IMR-90 (cell line): ENCODE measurements around the gene CABCOCO1. TPM values are rescaled to one million over a fixed set of nuclear protein-coding genes. Genes with fewer than 3 reads are reported as not detected.

Experiments used
- ATAC-seq: fragments of 200-7000 bp; cut with Tn5 transposase; 2 replicates; pipeline ENCODE4 v1.9.1; 2020; ENCODE audit warnings: low read depth, mild to moderate bottlenecking, moderate library complexity
- BruUV-seq: library from RNA; stranded (reverse); fragments of 400-500 nt; replicated peaks from 2 replicates; lab custom pipeline; 2021; lab: Mats Ljungman, UMichigan
- CTCF ChIA-PET: fragments of 300-600 bp; formaldehyde crosslinking; extraction: SDS; loops from one replicate; lab custom pipeline; 2021; ENCODE audit warnings: antibody characterized with exemption; lab: Yijun Ruan, JAX
- POLR2A ChIA-PET: fragments of 300-600 bp; sonication (Branson Sonifier 250); formaldehyde crosslinking; loops from one replicate; lab custom pipeline; 2022; ENCODE audit warnings: antibody characterized with exemption; ENCODE audit not compliant: unreplicated experiment; lab: Charles Lee
- DNase-seq: peaks from one replicate; pipeline ENCODE4 v3.0.0; 2013
- H2AFZ ChIP-seq: replicated peaks from 2 replicates; pipeline ENCODE3; 2013; ENCODE audit warnings: low read length, mild to moderate bottlenecking; ENCODE audit not compliant: poor library complexity
- H2AK5ac ChIP-seq: 2 replicates; pipeline ENCODE4 v1.6.1; 2013; ENCODE audit warnings: low read depth, low read length, inconsistent platforms
- H2AK9ac ChIP-seq: replicated peaks from 2 replicates; pipeline ENCODE3; 2013; ENCODE audit warnings: mild to moderate bottlenecking, low read depth, low read length, moderate library complexity; ENCODE audit not compliant: poor library complexity
- H2BK120ac ChIP-seq: 2 replicates; pipeline ENCODE4 v1.6.1; 2013; ENCODE audit warnings: low read depth, low read length, inconsistent platforms
- H2BK15ac ChIP-seq: 3 replicates; pipeline ENCODE4 v1.6.1; 2013; ENCODE audit warnings: low read depth, low read length, inconsistent platforms
- H2BK20ac ChIP-seq: 2 replicates; pipeline ENCODE4 v1.6.1; 2013; ENCODE audit warnings: low read depth, mild to moderate bottlenecking, inconsistent platforms, low read length, moderate library complexity
- H2BK5ac ChIP-seq: 2 replicates; pipeline ENCODE4 v1.6.1; 2013; ENCODE audit warnings: mild to moderate bottlenecking, low read depth, low read length, inconsistent platforms; ENCODE audit not compliant: poor library complexity, severe bottlenecking
- H3K14ac ChIP-seq: replicated peaks from 2 replicates; pipeline ENCODE4 v1.6.1; 2013; ENCODE audit warnings: low read depth, low read length, inconsistent platforms
- H3K18ac ChIP-seq: 2 replicates; pipeline ENCODE4 v1.6.1; 2013; ENCODE audit warnings: low read depth, low read length, control low read depth
- H3K23ac ChIP-seq: 2 replicates; pipeline ENCODE4 v1.6.1; 2013; ENCODE audit warnings: low read depth, low read length, inconsistent platforms
- H3K27ac ChIP-seq: 2 replicates; pipeline ENCODE4 v1.5.1; 2013; ENCODE audit warnings: mild to moderate bottlenecking, control low read depth, low read length; ENCODE audit not compliant: insufficient read depth
- H3K27me3 ChIP-seq: 2 replicates; pipeline ENCODE4 v1.6.1; 2013; ENCODE audit warnings: low read length; ENCODE audit not compliant: control insufficient read depth, insufficient read depth
- H3K36me3 ChIP-seq: 2 replicates; pipeline ENCODE4 v1.6.1; 2013; ENCODE audit warnings: low read length, mixed read lengths; ENCODE audit not compliant: control insufficient read depth, insufficient read depth
- H3K4ac ChIP-seq: 2 replicates; pipeline ENCODE4 v1.6.1; 2013; ENCODE audit warnings: low read depth, low read length, inconsistent platforms
- H3K4me1 ChIP-seq: 2 replicates; pipeline ENCODE4 v1.6.1; 2013; ENCODE audit warnings: low read length, mixed read lengths; ENCODE audit not compliant: control insufficient read depth, insufficient read depth
- H3K4me2 ChIP-seq: 2 replicates; pipeline ENCODE4 v1.6.1; 2013; ENCODE audit warnings: low read depth, mild to moderate bottlenecking, control low read depth, low read length, moderate library complexity
- H3K4me3 ChIP-seq: 2 replicates; pipeline ENCODE4 v1.5.1; 2013; ENCODE audit warnings: low read depth, mild to moderate bottlenecking, control low read depth, low read length, moderate library complexity; ENCODE audit not compliant: insufficient read depth
- H3K56ac ChIP-seq: 2 replicates; pipeline ENCODE4 v1.6.1; 2013; ENCODE audit warnings: low read length, inconsistent platforms; ENCODE audit not compliant: insufficient read depth; ENCODE audit errors: extremely low read depth
- H3K79me1 ChIP-seq, 2 experiments: 2 replicates each; pipeline ENCODE4 v1.6.1; 2013; ENCODE audit warnings: low read length in 2 of 2, inconsistent platforms in 1 of 2, low read depth in 1 of 2
- H3K9ac ChIP-seq: 2 replicates; pipeline ENCODE4 v1.6.1; 2013; ENCODE audit warnings: low read depth, low read length, control low read depth
- H3K9me1 ChIP-seq: 2 replicates; pipeline ENCODE4 v1.6.1; 2013; ENCODE audit warnings: low read length, inconsistent platforms; ENCODE audit not compliant: insufficient read depth
- H3K9me3 ChIP-seq: 2 replicates; pipeline ENCODE4 v1.6.1; 2013; ENCODE audit warnings: low read length; ENCODE audit not compliant: control insufficient read depth, insufficient read depth
- H4K20me1 ChIP-seq: 2 replicates; pipeline ENCODE4 v1.6.1; 2013; ENCODE audit warnings: low read length, inconsistent platforms; ENCODE audit not compliant: insufficient read depth
- H4K5ac ChIP-seq: 2 replicates; pipeline ENCODE4 v1.6.1; 2013; ENCODE audit warnings: mild to moderate bottlenecking, low read depth, low read length, control low read depth
- H4K8ac ChIP-seq, 2 experiments: 2 replicates each; pipeline ENCODE4 v1.6.1; 2013; ENCODE audit warnings: low read depth in 2 of 2, low read length in 2 of 2, control low read depth in 1 of 2, inconsistent platforms in 1 of 2
- H4K91ac ChIP-seq: 2 replicates; pipeline ENCODE4 v1.6.1; 2013; ENCODE audit warnings: low read depth, low read length, inconsistent platforms; ENCODE audit not compliant: insufficient read depth
- NFE2L2 ChIP-seq: fragments of 150-350 bp; IDR thresholded peaks from 2 replicates; pipeline ENCODE4 v1.6.1; 2016; ENCODE audit warnings: low read depth, mild to moderate bottlenecking, low read length
- WGBS, 2 experiments: methylation state at CpG; one replicate each; pipeline versions ENCODE4 v1.1.5 to v1.1.7; 2013; ENCODE audit warnings: missing lambda C conversion rate in 2 of 2; ENCODE audit not compliant: insufficient read length in 1 of 2; ENCODE audit errors: extremely low coverage in 2 of 2; 5-methylcytosine and 5-hydroxymethylcytosine counted together
- dilution Hi-C: fragments of 300-500 bp; cut with HindIII; formaldehyde crosslinking; loops from one replicate; pipeline ENCODE4 v1.14.3; 2018; ENCODE audit warnings: low sequenced_read_pairs; ENCODE audit not compliant: unreplicated experiment
- in situ Hi-C: fragments of 300-500 bp; cut with MboI; formaldehyde crosslinking; loops from 3 replicates; pipeline ENCODE4 v1.14.3; 2019; ENCODE audit warnings: low sequenced_read_pairs, inconsistent platforms, mixed read lengths
- intact Hi-C: fragments of 100-400 bp; cut with micrococcal nuclease; formaldehyde crosslinking; loops from 2 replicates; pipeline ENCODE4 v1.10.0; 2022
- polyA plus RNA-seq, 3 experiments: library from polyadenylated mRNA; depleted of rRNA; stranded (reverse); fragments of >200 nt; gene quantifications; 2 replicates each; pipeline ENCODE4 v1.2.3, GENCODE V29; 2012; ENCODE audit warnings: low replicate concordance in 1 of 3
- total RNA-seq: library from RNA; depleted of rRNA; stranded (reverse); fragments of >200 nt; gene quantifications from 2 replicates; pipeline ENCODE4 v1.2.3, GENCODE V29; 2012

Gene CABCOCO1
- total and polyA plus RNA-seq, 2 of the 4 experiments (the other 2 are of a cell fraction) = 0.18 to 0.31 TPM

DNA sequence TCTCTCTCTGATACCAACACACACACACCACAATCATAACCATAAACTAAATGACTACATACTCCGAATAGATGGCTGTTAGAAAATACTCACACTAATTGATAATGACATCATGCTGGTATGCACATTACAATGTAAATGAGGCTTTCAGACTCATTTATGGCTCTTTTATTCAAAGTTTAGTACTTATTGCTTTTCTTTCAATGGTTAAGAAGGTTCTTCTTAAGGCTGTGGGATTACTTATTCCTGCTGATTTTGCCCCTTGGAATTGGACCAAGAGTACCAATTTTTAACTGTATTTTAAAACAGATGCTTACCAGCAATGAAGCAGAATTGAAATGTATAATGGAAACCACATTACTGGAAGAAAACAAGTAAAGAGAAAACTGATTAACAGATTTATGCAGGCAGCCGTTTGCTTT is 20.6 kb upstream of the CABCOCO1 start:
- Histone ChIP-seq H3K4me1 (peaks cover 4% of the 10 kb centered on the region; the same call in 1 of the 2 replicates), H2BK20ac (no peak overlapping the region), H3K4ac (no peak overlapping the region), H4K5ac (no peak overlapping the region), H2AK5ac (no peak overlapping the region), H3K4me3 (no peak overlapping the region), H2BK15ac (no peak overlapping the region), H3K18ac (no peak overlapping the region), H2BK120ac (no peak overlapping the region), H3K9ac (no peak overlapping the region), H3K14ac (no peak overlapping the region), H4K8ac (no peak overlapping the region), H3K9me3 (no peaks in the 10 kb centered on the region), H2BK5ac (peak overlapping the region; percentile 85), H3K27ac (no peak overlapping the region), H3K56ac (no peak overlapping the region), H4K20me1 (no peaks in the 10 kb centered on the region), H3K36me3 (no peaks in the 10 kb centered on the region), H2AFZ (no peak overlapping the region), H3K23ac (no peak overlapping the region), H3K4me2 (peak overlapping the region; percentile 60; the same call in 1 of the 2 replicates), H3K9me1 (no peaks in the 10 kb centered on the region), H2AK9ac (no peak overlapping the region), H3K79me1 (no peaks in the 10 kb centered on the region), H4K91ac (no peak overlapping the region), H3K27me3 (no peaks in the 10 kb centered on the region)
- dilution Hi-C loops = no loop called here
- no TSS peak for BruUV-seq
- no CpG with 5 or more reads among the region's 2 CpGs for WGBS, 2 experiments
- in situ Hi-C loops = no loop called here
- intact Hi-C loops = no loop called here
- no peak for DNase-seq
- ChIA-PET POLR2A (no interaction called here), CTCF (no interaction called here)
- no peak for TF ChIP-seq NFE2L2
- ATAC-seq = no peak
